Subcutaneous adipose tissue (tissue), 4 donors: ENCODE measurements around the gene CERS5. TPM values are rescaled to one million over a fixed set of nuclear protein-coding genes. Genes with fewer than 3 reads are reported as not detected.

Experiments
- CTCF ChIP-seq: fragments of 450-650 bp; IDR thresholded peaks from one replicate; pipeline ENCODE4 v1.5.1; 2016; ENCODE audit warnings: low read depth, mild to moderate bottlenecking, control low read depth, antibody characterized with exemption, moderate library complexity
- total RNA-seq, 4 donors: library from RNA; depleted of rRNA; stranded (reverse); fragments of >200 nt; gene quantifications; one replicate each; pipeline ENCODE4 v1.1.0, GENCODE V29; 2016

The CERS5 gene
- total RNA-seq, 4 donors from 2014 or later, result 20.9 to 33.7 (median 27.0) TPM

- TF ChIP-seq CTCF, result no peak
These were observed 54.5 kb downstream of the CERS5 start for GRCh38 chr12:50112456-50113218.

- TF ChIP-seq CTCF, result no peak
These were observed 55.3 kb downstream of the CERS5 start, which contains the start of gene COX14 for GRCh38 chr12:50111693-50112455. Gene COX14, plus strand, starts transcription at chr12:50112236. Its CDS starts 7,808 bp downstream, at chr12:50120044.

GRCh38 chr12:50111395-50111692, 55.8 kb downstream of the CERS5 start:
- no peak for TF ChIP-seq CTCF

GRCh38 chr12:50110762-50111351, 56.3 kb downstream of the CERS5 start:
- no peak for TF ChIP-seq CTCF

GRCh38 chr12:50110127-50110761, 56.9 kb downstream of the CERS5 start:
- TF ChIP-seq CTCF, result no peak

- TF ChIP-seq CTCF, result no peak
These were observed 57.9 kb downstream of the CERS5 start for GRCh38 chr12:50109319-50109718.
